ENCODE results near the gene UMOD. TPM values are rescaled to one million over a fixed set of nuclear protein-coding genes. Genes with fewer than 3 reads are reported as not detected.

The UMOD gene
- polyA plus RNA-seq, 3 donors = not detected

GRCh38 chr16:20377181-20377580, 24.7 kb upstream of the UMOD start:
- Mint-ChIP-seq H3K27ac (no peak overlapping the region), H3K27me3 (ENCODE audit: low read depth in 3 of 3) (peaks cover 0 to 16% (median 4%) of the 10 kb centered on the region in 3 donors), H3K4me3 (no peak overlapping the region), H3K36me3 (no peaks in the 10 kb centered on the region), H3K9me3 (no peaks in the 10 kb centered on the region), H3K4me1 (no peaks in the 10 kb centered on the region)
- Histone ChIP-seq H3K79me2 (ENCODE audit: insufficient read depth, low read length) (no peaks in the 10 kb centered on the region), H2AFZ (ENCODE audit: insufficient read depth, low read depth, low read length, poor library complexity, severe bottlenecking) (no peak overlapping the region), H3K4me2 (replicated peaks; ENCODE audit: extremely low read depth, low read length, poor library complexity, severe bottlenecking) (no peak overlapping the region), H3K27me3 (ENCODE audit: control insufficient read depth in 2 of 2, insufficient read depth in 2 of 2, low read length in 2 of 2) (no peaks in the 10 kb centered on the region), H3K36me3 (replicated peaks in 1 of 2; ENCODE audit: control insufficient read depth in 1 of 2, insufficient read depth in 2 of 2, low read length in 2 of 2) (no peaks in the 10 kb centered on the region), H3K27ac (ENCODE audit: low read depth in 1 of 2, low read length in 2 of 2) (no peak overlapping the region), H3K4me1 (ENCODE audit: control insufficient read depth in 1 of 2, insufficient read depth in 2 of 2, low read length in 2 of 2) (no peaks in the 10 kb centered on the region), H3K9ac (ENCODE audit: insufficient read depth, low read length, poor library complexity, severe bottlenecking) (no peak overlapping the region), H4K20me1 (ENCODE audit: insufficient read depth, low read length) (no peaks in the 10 kb centered on the region), H3K4me3 (replicated peaks in 1 of 3; ENCODE audit: low read depth in 2 of 3, low read length in 3 of 3) (no peak overlapping the region), H3K9me3 (replicated peaks in 1 of 2; ENCODE audit: control insufficient read depth in 1 of 2, insufficient read depth in 1 of 2, low read length in 2 of 2) (no peaks in the 10 kb centered on the region)
- TF ChIP-seq, protein P1, sequence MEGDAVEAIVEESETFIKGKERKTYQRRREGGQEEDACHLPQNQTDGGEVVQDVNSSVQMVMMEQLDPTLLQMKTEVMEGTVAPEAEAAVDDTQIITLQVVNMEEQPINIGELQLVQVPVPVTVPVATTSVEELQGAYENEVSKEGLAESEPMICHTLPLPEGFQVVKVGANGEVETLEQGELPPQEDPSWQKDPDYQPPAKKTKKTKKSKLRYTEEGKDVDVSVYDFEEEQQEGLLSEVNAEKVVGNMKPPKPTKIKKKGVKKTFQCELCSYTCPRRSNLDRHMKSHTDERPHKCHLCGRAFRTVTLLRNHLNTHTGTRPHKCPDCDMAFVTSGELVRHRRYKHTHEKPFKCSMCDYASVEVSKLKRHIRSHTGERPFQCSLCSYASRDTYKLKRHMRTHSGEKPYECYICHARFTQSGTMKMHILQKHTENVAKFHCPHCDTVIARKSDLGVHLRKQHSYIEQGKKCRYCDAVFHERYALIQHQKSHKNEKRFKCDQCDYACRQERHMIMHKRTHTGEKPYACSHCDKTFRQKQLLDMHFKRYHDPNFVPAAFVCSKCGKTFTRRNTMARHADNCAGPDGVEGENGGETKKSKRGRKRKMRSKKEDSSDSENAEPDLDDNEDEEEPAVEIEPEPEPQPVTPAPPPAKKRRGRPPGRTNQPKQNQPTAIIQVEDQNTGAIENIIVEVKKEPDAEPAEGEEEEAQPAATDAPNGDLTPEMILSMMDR (IDR thresholded peaks at IDR 0.05) = no peak
- DNase-seq = no peak
- intact Hi-C loops (cut with micrococcal nuclease) = no loop called here
- WGBS (ENCODE audit: insufficient coverage) = 100% methylated on average over 1 of the region's 5 CpGs

GRCh38 chr16:20372701-20373100, 20.2 kb upstream of the UMOD start:
- no peak for DNase-seq
- Histone ChIP-seq H3K9me3 (replicated peaks in 1 of 2; ENCODE audit: control insufficient read depth in 1 of 2, insufficient read depth in 1 of 2, low read length in 2 of 2) (no peaks in the 10 kb centered on the region), H4K20me1 (ENCODE audit: insufficient read depth, low read length) (no peaks in the 10 kb centered on the region), H3K4me3 (replicated peaks in 1 of 3; ENCODE audit: low read depth in 2 of 3, low read length in 3 of 3) (no peak overlapping the region), H3K79me2 (ENCODE audit: insufficient read depth, low read length) (no peaks in the 10 kb centered on the region), H3K27me3 (ENCODE audit: control insufficient read depth in 2 of 2, insufficient read depth in 2 of 2, low read length in 2 of 2) (no peaks in the 10 kb centered on the region), H3K4me1 (ENCODE audit: control insufficient read depth in 1 of 2, insufficient read depth in 2 of 2, low read length in 2 of 2) (no peaks in the 10 kb centered on the region), H3K4me2 (replicated peaks; ENCODE audit: extremely low read depth, low read length, poor library complexity, severe bottlenecking) (no peak overlapping the region), H3K36me3 (replicated peaks in 1 of 2; ENCODE audit: control insufficient read depth in 1 of 2, insufficient read depth in 2 of 2, low read length in 2 of 2) (no peaks in the 10 kb centered on the region), H2AFZ (ENCODE audit: insufficient read depth, low read depth, low read length, poor library complexity, severe bottlenecking) (no peak overlapping the region), H3K27ac (ENCODE audit: low read depth in 1 of 2, low read length in 2 of 2) (no peak overlapping the region), H3K9ac (ENCODE audit: insufficient read depth, low read length, poor library complexity, severe bottlenecking) (no peak overlapping the region)
- Mint-ChIP-seq H3K36me3 (no peaks in the 10 kb centered on the region), H3K4me3 (no peak overlapping the region), H3K27me3 (ENCODE audit: low read depth in 3 of 3) (peaks cover 0 to 9% (median 4%) of the 10 kb centered on the region in 3 donors), H3K4me1 (no peaks in the 10 kb centered on the region), H3K27ac (no peak overlapping the region), H3K9me3 (no peaks in the 10 kb centered on the region)
- no CpG with 5 or more reads among the region's 5 CpGs for WGBS (ENCODE audit: insufficient coverage)
- intact Hi-C loops (cut with micrococcal nuclease) = no loop called here
- TF ChIP-seq, protein P1 (IDR thresholded peaks at IDR 0.05) = no peak
